IMR-90 (cell line): ENCODE data around the gene GLRX3.
"Not testable (repeated sequence)": the region's sequence is repeated elsewhere in the genome, so short reads cannot be mapped to it uniquely, and the experiment has no call there.

Source experiments
- CEBPB ChIP-seq: IDR thresholded peaks from 2 replicates; pipeline ENCODE4 v1.6.1; 2012; ENCODE audit warnings: low read depth, low read length, improper control_type of control experiment
- CTCF ChIP-seq: conservative IDR thresholded peaks from 2 replicates; pipeline ENCODE4 v1.5.1; 2012; ENCODE audit warnings: mild to moderate bottlenecking, low read depth, low read length, improper control_type of control experiment
- POLR2A ChIP-seq: IDR thresholded peaks from 2 replicates; pipeline ENCODE4 v1.6.1; 2012; ENCODE audit warnings: mild to moderate bottlenecking, low read depth, low read length

DNA sequence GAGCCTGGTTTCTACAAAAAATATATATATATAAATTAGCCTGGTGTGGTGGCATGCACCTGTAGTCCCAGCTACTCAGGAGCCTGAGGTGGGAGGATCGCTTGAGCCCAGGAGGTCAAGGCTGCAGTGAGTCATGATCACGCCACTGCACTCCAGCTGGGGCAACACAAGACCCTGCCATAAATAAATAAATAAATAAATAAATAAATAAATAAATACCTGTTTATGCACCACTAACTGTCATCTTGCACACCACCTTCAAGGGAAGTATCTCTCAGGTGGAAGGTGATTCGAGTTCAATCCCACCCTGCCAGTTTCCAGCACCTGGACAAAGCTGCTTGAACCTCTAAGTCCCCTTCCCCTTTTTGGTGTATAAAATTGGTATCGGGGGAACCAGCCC, 19.2 kb upstream of the GLRX3 start:
- not testable (repeated sequence) for TF ChIP-seq CTCF, POLR2A, CEBPB
